Measurements from ENCODE around the gene CHKA.

Gene CHKA

DNA sequence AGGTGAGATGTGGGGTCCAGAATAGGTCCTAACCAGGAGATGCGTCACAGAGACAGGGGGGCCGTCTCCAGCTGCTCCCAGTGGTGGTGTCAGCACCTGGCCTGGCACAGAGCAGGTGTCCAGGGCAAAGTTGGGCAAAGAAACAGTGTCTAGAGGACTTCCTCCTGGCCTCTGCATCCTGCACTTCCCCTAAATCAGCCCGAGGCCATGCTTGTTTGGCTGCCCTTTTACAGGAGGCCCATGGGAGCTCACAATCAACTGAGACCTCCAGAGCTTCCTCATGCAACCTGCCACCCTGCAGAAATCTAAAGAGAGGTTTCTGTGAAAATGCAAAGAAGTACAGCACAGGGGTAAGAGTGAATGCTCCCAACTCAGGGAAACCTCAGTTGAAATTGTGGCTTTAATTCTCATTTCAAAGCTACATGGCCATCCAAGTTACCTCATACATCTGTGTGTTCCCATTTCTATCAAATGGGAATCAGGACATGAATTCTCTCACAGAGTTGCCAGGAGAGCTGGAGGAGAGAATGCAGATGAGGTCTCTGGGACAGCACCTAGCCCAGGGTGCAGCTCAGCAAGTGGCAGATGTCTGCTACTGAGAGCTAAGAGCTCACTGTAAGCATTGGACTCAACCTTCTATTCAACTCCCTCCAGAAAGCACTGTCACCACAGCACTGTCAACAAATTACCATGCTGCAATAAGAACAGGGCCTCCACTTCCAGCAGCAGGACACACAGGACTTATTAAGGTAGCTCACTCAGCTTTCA is 49.7 kb downstream of the CHKA start:
- DNase-seq (ENCODE audit: low spot score): no peak

DNA sequence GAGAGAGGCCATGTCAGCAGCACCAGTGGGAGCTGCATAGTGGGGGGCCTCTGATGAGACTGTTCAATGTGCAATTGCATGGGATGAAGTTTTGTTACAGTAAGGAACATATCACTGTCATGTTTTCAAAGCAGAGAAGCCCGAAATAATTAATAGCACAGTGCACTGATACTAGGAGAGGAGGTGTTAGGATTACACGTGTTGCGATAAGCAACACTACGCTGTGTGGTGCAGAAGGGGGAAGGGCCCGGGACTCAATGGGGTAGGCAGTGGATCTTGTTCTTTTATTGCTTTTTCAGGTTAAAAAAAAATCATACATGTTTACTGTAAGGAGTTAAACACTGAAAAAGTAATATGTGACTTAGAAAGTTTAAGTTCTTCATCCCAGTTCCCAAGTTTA is 53.2 kb downstream of the CHKA start:
- DNase-seq (ENCODE audit: low spot score): no peak

DNA sequence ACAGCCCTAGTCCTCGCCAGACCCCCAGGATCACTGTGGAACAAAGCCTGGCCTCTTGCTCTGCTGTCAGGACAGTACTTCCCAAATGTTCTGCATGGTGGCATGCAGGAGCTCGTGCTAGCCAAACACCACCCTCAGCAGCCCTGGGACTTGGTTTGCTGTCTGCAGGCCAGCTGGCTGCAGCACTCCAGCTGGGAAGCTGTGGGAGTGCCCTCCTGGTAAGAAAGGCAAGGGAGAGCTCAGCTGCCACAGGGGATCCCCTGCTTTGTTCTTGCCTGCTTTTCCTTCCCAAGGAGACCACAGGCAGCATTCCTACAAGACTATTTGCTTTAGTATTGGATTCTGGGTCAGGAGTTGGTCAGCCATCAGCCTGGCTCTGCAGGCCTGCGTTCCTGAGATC is 54.4 kb downstream of the CHKA start:
- no peak for DNase-seq (ENCODE audit: low spot score)

DNA sequence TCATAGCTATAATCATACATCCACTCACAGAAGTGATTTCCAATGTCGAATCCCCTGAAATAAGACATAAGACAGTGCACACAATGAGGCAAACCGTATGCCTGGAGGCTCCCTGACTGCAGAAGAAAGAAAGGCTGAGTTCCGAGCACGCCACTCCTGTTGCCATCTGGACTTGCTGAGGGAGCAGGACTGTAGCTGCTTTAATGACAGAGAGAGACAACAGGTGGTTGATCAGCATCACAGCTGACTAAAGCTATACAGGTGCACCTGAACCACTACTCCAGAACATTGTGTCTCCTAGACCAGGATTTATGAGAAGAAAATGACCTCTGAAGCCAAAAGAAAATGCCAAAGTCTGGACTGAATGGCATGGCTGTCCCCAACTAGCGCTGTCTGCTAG is 55.3 kb downstream of the CHKA start:
- DNase-seq (ENCODE audit: low spot score): no peak

DNA sequence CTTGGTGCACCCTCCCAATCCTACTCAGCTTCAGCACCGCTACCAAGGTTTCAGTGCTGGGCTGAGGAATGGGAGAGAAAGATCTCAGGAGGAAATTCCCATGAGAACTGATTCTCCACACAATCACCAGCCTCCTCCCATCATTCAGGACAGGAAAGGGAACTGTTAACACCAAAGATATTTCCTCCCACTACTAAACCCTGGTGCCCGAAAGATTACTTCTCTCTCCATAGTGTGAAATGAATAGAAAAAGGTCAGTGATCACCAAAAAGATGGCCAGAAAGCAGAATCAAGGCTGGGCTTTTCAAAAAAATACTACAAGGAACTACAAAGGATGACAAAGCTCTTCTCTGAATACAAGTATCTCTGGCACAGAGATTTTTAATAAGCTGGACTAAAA is 56.3 kb downstream of the CHKA start:
- no peak for DNase-seq (ENCODE audit: low spot score)

DNA sequence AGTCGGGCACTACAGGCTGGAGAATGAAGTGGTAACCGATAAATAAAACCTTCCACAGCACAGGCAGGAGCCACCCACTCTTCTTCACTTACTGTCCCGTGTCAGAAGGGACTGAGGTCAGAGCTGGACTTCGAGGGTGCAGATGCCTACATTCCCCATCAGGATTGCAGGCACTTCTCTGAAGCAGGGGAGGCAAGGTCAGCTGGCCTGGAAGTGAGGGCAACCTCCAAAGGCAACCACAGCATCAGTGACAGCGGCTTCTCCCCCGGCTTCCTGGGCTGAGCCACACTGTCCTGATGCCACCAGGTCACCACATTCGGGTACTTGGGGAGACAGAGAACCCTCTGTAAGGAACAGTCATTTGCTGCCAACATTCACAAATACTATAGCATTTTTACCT is 59.7 kb downstream of the CHKA start:
- no peak for DNase-seq (ENCODE audit: low spot score)

DNA sequence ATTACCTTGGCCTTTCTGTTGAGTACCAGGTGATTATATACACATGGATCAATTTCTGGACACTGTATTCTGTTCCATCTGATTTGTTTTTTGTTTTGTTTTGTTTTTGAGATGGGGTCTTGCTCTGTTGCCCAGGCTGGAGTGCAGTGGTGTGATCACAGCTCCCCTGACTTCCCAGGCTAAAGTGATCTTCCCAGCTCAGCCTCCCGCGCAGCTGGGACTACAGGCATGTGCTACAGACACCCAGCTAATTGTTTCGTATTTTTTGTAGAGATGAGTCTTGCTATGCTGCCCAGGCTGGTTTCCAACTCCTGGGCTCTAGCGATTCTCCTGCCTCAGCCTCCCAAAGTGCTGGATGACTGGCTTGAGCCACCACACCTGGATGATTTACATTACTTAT is 63.4 kb downstream of the CHKA start:
- DNase-seq (ENCODE audit: low spot score): no peak

DNA sequence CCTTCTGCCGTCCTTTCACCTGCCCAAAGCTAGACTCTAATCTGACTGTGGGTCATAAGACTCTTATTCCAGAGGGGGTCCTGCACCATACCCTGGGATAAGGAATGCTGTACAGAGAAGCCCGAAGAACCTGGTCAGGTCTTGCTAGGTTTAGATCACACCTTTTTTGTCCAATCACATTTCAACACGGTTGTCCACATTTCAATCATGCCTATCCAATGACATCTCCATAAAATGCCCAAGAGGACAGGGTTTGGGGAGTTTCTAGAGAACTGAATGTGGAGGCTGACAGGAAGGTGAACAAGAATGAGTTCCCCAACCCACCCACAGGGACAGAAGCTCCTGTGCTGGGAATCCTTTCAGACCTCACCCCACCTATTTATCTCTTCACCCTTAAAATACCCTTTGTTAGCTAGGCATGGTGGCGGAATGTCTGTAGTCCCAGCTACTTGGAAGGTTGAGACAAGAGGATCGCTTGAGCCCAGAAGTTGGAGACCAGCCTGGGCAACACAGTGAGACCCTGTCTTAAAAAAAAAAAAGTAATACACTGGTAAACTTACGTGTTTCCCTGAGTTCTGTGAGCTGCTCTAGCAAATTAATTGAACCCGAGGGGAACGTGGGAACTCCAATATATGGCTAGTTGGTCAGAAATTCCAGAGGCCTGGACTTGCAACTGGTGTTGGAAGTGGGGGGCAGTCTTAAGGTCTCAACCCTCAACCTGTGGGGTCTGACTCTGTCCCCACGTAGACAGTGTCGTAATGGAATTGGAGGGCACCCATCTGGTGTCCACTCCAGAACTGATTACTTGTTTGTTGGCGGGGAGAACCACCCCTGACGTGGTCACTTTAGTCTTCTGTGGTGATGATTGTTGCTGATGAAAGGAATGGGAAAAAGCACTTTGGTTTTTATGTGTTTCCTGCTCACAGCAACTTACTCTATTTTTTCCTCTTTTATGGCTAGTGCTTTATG is 64.6 kb downstream of the CHKA start:
- no peak for DNase-seq (ENCODE audit: low spot score)

DNA sequence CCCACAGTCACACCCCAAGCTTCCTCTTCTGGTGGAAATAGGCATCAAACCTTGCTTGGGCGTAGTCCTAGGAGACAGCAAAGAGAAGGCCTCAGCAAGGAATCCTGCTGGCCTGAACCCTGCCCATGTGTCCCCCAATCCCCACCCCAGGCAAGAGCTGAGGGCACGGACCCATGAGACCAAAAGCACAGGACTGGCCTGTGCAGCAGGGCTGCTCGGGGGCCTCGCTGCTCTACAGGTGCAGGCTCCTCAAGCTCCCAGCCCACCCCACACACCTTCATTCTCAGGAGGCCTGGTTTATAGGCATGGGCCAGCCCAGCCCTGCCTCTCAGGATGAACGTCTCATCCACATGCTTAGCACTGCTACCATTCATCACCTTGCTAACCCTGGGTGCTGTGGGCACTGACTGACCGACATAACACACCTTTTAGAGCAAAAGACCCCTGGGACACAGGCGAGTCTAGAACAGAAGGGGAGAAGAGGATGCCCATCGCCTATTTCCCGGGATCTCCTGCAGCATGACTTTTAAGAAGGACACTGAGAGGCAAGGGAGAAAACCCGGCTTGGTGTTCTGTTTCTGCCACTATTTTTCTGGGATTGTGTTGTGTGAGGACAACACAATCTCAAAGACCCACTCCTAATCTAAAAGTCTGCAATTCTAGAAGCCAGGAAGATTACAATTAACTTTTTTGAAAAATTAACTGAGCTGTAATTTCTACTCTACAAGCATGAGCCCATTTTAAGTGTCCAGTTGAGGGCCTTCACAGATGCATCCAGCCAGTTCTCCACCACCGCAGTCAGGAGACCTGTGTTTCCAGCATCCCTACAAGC is 67.0 kb downstream of the CHKA start:
- no peak for DNase-seq (ENCODE audit: low spot score)

DNA sequence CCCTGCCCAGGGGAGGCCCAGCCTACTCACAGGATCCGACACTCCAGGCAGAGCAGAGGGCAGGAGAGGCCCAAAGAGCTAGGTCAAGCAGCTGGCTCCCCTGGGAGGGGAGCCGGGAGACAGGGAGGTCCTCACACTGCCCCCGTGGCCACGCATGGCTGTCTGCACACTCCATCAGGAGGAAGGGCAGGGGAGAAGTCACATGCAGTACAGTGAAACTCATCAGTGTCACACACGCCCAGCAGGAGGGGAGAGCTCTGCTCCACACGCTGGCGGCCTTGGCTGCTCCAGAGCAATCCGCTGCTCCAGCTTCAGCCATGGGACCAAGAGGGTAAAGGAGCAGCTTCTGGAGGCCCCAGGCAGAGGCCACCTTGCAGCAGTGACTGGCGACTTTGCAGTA is 68.1 kb downstream of the CHKA start:
- DNase-seq (ENCODE audit: low spot score): peak; percentile 61

DNA sequence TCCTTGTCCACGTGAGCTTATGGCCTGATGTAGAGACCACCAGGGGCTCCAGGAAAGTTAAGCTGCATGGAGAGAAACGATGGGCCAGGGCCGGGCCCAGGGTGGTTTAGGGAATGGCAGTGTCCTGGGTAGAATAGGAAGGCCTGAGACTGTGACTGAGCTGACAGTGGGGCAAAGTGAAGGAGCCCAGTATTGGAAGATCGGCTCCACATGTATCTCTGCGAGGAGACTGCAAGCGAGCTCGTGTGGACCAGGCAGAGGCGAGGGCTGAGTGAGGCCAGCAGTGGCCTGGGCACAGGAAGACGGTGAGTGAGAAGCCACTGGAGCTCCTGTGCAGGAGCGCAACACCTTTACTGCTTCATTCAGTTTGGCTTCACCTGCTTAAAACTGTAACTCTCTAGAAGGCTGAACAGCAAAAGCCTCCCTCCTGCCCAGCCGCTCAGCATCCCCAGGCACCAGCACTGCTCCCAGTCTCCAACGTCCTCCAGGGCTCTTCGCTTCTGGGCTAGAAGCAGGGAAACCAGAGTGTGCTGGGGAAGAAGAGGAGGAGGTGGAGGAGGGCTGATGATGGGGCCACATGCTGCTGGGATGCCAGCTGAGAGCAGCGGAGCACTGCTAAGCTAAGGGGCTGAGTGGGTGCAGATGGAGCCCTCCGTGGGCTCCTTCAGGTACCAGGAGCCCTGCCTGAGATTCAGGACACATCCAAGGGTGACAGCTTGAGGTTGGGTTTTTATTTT is 68.9 kb downstream of the CHKA start:
- DNase-seq (ENCODE audit: low spot score): no peak

DNA sequence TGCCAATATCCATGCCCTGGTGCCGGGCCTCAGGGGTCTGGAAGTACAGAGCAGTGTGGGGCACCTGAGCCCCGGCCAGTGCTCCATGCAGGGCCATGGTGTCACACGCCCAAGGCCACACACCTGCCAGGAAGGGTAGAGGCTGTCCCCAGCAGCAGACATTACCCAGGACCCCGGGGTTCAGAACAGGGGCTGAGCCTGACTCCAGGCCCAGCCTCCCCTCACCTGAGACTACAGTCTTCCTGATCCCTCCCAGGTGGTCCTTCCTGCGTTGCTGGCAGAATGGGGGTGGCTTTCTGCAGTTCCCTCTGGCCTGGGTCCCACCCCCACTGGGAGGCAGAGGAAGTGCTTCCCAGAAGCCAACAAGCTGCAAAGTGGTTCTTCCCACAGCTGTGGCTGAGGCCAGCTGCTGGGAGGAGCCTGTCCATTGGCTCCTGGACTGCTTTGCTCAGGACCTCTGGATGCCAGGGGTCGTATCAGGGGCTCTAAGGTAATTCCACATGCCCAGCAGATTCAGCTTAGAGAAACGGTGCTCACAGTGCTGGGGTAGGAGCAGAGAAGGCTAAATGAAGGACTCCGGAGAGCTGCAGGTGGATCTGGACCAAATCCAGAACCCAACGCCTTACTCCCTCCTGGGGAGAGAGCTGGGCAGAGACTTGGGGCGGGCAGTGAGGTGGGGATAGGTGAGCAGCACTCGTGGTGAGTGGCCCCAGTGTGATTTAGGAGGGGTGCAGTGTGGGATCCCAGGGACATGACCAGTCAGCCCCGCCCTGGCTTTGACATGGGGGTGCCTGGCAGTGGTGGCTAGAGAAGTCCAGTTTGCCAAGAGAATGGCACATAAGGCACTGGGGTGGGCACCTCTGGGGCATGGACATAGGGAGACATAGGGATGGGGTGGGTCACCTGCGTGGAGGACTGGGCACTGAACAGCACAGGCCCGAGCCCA is 69.7 kb downstream of the CHKA start:
- DNase-seq (ENCODE audit: low spot score): peak; percentile 58

DNA sequence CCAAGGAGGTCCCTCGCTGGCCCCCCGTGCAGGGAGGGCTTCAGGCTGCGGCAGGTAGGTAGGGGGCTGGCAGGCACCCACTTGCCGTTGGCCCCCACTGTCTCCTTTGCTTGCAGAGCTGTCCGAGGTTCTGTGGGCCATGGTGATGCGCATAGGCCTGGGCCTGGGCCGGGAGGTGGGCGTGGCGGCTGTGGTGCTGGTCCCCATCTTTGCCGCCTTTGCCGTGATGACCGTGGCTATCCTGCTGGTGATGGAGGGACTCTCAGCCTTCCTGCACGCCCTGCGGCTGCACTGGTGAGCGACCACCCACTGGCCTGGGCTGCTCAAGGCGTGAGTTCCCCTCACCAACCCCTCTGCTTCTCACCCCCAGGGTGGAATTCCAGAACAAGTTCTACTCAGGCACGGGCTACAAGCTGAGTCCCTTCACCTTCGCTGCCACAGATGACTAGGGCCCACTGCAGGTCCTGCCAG is 70.8 kb downstream of the CHKA start:
- DNase-seq (ENCODE audit: low spot score): no peak

DNA sequence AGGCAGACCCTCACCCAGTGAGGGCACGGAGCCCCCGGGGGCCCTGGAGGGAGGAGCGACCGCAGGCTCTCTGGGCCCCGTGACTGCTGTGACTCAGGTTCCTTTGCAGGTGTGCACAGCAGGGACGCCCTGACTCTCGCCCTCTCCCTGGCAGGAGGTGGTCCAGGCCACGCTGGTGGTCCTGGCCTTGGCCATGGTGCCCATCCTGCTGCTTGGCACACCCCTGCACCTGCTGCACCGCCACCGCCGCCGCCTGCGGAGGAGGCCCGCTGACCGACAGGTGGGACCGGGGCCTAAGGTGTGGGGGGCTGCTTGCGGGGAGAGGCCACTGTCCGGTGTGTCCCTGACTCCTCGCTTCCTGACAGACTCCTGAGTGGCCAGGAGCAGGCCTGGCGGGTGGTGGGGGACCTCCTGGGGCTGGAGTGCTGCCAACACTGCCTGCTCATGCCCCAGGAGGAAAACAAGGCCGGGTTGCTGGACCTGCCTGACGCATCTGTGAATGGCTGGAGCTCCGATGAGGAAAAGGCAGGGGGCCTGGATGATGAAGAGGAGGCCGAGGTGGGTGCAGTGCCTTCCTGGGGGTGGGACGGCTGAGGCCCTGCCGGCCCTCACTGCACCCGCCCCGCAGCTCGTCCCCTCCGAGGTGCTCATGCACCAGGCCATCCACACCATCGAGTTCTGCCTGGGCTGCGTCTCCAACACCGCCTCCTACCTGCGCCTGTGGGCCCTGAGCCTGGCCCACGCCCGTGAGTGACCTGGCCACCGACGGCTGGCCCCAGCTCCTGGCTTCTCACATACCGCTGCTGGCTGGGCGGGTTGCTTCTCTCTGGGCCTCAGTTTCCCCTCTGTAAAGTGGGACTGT is 71.4 kb downstream of the CHKA start:
- no peak for DNase-seq (ENCODE audit: low spot score)

DNA sequence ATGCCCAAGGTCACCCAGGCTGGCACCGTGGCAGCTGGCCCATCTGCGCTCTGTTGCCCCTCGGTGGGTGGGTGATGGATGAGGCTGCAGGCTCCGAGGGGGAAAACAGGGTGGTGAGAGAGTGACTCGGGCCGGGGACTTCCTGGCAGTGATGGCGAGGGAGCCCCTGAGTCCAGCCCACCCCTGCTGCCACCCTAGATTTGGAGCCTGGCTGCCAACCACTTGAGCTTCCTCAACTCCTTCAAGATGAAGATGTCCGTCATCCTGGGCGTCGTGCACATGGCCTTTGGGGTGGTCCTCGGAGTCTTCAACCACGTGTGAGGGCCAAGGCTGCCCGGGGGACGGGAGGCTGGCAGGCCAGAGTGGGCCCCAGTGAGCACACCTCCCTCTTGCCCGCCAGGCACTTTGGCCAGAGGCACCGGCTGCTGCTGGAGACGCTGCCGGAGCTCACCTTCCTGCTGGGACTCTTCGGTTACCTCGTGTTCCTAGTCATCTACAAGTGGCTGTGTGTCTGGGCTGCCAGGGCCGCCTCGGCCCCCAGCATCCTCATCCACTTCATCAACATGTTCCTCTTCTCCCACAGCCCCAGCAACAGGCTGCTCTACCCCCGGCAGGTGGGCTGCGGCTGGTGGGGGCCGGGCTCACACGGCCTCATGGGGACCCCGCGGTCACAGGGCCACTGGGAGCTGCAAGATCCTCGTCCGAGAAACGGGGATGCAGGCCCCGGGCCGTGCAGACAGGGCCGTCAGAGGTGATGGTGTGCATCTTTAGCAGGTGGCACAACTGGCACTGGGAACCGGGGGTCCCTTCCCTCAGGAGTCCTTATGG is 72.3 kb downstream of the CHKA start:
- DNase-seq (ENCODE audit: low spot score): no peak

DNA sequence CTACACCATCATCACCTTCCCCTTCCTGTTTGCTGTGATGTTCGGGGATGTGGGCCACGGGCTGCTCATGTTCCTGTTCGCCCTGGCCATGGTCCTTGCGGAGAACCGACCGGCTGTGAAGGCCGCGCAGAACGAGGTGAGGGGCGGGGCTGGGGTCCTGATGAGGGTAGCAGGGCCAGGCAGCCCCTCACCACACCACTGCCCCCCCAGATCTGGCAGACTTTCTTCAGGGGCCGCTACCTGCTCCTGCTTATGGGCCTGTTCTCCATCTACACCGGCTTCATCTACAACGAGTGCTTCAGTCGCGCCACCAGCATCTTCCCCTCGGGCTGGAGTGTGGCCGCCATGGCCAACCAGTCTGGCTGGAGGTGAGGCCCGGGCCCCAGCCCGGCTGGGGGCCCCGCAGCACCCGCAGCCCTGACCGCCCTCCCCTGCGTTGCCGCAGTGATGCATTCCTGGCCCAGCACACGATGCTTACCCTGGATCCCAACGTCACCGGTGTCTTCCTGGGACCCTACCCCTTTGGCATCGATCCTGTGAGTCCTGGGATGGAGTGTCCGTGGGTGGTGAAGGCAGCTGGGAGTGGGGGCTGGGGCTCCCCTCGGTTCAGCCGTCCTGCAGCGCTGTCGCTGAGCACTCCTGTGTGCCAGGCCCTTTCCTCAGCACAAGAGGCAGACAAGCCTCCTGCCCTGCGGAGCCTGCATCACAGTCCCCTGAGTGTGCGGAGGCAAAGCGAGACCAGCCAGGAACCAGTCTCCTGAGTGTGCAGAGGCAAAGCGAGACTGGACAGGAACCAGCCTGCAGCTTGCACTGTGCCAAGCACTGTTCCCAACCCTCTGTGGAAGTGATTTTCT is 73.5 kb downstream of the CHKA start:
- DNase-seq (ENCODE audit: low spot score): no peak

DNA sequence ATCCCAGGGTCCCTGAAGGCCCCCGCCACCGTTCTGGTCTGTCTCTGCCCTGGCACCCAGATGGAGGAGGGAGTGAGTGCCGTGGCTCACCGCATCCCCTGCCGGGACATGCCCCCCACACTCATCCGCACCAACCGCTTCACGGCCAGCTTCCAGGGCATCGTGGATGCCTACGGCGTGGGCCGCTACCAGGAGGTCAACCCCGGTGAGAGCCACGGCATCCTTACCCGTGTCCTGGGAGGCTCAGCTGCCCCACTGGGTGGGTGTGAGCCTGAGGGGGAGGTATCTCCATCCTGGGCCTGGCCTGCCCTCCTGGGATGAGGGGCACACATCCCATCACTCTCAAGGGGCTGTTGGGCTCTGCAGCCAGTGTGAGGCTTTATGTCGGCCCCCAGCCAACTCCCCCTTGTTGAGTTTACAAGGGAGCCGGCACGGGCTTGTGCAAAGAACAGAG is 76.3 kb downstream of the CHKA start:
- no peak for DNase-seq (ENCODE audit: low spot score)
